NCI-H1436 treated with DMSO at 0.1 percent for 48 hours (cell line): ENCODE data around the gene SLC48A1.

Experiments used
- DNase-seq: peaks from one replicate; lab custom pipeline; 2025; lab: John Stamatoyannopoulos, UW

The SLC48A1 gene

DNA sequence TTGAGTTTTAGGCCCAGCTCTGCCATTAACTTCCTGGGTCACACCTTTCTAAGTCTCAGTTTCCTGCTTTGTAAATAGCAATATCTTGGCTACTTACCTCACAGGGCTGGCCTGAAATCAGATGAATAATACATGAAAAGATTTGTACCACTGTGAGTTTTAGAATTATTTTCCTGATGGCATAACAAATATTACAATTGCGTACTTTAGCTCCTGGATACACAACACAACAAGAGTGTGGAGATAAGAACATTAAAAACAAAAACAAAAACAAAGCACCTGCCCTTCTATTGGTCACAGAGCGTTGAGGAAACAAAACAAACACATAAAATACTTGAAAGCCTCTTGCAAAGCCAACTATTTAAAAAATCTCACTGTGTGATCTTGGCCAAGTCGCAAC, 51.6 kb downstream of the SLC48A1 start:
- no peak for DNase-seq

DNA sequence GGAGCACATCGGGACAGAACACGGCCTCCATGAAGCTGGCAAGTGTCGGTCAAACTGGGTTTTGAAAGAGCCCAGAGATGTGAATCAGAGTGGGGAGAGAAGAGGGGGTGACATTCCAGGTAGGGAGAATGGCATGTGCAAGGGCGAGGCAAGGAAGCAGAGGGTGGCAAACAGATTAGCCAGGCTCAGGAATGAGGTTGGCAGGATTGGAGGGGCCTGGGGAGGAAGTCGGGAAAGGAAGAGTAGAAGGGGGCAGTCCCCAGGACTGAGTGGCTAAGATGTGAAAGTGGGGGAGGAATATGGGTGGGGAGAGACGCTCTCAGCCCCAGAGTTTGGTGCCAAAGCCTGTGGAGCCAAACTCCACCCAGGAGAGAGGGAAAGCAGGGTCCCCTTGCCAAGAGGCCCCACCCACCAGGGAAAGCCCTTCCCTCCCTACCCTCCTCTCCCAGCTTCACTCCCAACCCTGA, 52.2 kb downstream of the SLC48A1 start:
- DNase-seq = no peak

DNA sequence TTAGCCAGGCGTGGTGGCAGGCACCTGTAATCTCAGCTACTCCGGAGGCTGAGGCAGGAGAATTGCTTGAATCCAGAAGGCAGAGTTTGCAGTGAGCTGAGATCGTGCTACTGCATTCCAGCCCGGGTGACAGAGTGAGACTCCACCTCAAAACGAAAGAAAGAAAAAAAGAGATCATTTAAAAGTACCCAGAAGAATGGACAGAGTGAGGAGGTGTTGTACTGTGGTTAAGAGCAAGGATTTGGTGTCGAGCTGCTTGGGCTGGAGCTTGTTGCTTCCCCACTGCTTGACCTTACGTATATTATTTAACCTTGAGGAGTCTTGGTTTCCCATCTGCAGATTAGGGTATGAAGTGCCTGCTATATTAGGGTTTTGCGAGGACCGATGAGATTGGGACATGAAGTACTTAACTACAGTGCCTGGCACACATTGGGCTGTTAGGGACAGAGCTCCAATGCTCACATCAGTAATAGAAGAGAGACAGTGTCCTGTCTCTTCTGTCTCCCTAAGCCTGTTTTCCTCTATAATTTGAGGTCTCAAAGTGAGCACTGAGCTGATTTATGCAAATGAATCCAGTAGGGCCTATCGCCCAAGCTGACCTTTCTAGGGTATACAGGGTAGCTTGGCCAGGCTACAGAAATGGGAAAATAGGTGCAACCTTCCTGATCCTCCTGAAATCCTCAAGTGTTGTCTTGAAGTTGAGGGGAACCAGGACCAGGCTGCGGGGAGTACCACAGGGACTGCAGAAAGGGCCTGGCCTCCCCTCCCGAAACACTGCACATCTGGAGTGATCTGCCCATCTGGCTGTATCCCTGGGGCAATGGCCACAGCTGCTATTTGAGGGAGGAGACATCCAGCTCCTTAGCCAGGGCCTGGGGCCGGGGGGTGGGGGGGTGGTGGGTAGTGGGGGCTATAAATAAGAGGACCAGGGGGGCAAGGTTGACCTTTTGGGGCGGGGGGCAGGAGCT, 55.3 kb downstream of the SLC48A1 start:
- no peak for DNase-seq

DNA sequence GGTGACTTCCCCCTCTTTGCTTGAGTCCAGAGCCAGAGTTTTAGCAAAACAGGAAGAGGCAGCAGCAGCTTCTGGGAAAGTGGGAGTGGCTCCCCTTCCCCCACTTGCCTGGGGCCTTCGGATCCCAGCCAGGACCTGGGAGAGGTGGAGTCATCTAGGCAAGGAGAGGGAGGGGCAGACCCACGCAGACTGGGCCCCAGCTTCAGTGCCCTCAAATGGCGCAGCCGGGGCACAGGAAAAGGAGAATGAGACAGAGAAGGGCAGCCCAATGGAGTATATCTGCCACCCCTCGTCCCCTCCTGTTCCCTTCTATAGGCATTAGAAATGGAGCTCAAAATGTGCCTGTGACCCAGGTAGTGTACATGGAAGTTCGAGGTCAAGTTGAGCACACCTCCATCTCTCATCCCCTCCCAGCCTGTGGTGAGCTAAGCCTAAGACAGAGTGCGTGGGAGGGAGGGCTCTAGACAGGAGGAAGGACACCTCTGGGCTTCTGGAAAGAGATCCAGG, 56.0 kb downstream of the SLC48A1 start:
- DNase-seq = no peak

DNA sequence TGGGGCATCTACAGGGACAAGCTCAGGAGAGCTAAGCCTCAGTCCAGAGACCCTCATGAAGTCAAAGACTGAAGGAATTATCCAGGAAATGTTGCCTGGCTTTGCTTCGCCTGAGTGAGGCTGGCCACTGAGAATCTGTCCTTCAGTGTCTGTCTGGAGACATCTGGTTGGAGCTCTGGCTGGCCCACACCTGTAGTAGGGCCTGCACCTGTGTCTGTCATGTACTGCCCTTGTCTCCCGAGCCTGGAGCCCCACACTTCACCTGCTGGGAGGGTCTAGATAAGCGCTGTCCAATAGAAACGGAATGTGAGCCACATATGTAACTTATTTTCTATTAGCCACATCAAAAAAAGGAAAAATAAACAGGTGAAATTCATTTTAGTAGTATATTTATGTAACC, 56.5 kb downstream of the SLC48A1 start:
- no peak for DNase-seq
